Caco-2 (cell line): ENCODE measurements around the gene CCDC169. TPM values are rescaled to one million over a fixed set of nuclear protein-coding genes. Genes with fewer than 3 reads are reported as not detected.

ENCODE experiments used
- BruUV-seq: library from RNA; stranded (reverse); fragments of 400-500 nt; replicated peaks from 2 replicates; lab custom pipeline; 2021; lab: Mats Ljungman, UMichigan
- CTCF ChIA-PET: fragments of 300-600 bp; sonication (Branson Sonifier 250); formaldehyde crosslinking; loops from one replicate; lab custom pipeline; 2022; ENCODE audit warnings: antibody characterized with exemption; lab: Charles Lee
- POLR2A ChIA-PET: fragments of 300-600 bp; sonication (Branson Sonifier 250); formaldehyde crosslinking; loops from one replicate; lab custom pipeline; 2022; ENCODE audit warnings: antibody characterized with exemption; lab: Charles Lee
- DNase-seq, 2 experiments: peaks; one replicate each; pipeline versions ENCODE4 v3.0.0 to v3.0.0-alpha.2; 2020 to 2022
- H3K27me3 ChIP-seq: replicated peaks from 2 replicates; pipeline ENCODE4 v1.6.0; 2011; ENCODE audit warnings: low read length; ENCODE audit not compliant: control insufficient read depth, insufficient read depth
- H3K36me3 ChIP-seq: 2 replicates; pipeline ENCODE4 v1.5.1; 2011; ENCODE audit warnings: low read length; ENCODE audit not compliant: control insufficient read depth, insufficient read depth
- H3K4me1 ChIP-seq: fragments of 250-450 bp; sonication (Bioruptor Pico); 2 replicates; pipeline ENCODE4 v1.5.1; 2020; ENCODE audit warnings: mild to moderate bottlenecking
- H3K4me3 ChIP-seq: 2 replicates; pipeline ENCODE4 v1.5.1; 2011; ENCODE audit warnings: low read depth, mild to moderate bottlenecking, control low read depth, low read length
- H3K9me3 ChIP-seq: fragments of 250-450 bp; sonication (Bioruptor Pico); 2 replicates; pipeline ENCODE4 v1.5.1; 2020; ENCODE audit warnings: mild to moderate bottlenecking, moderate library complexity
- H3K27ac Mint-ChIP-seq: one replicate; pipeline ENCODE4 v1.8.0; 2022; ENCODE audit warnings: mixed read lengths; ENCODE audit not compliant: unreplicated experiment
- H3K27me3 Mint-ChIP-seq: one replicate; pipeline ENCODE4 v1.8.0; 2022; ENCODE audit warnings: mixed read lengths; ENCODE audit not compliant: insufficient read depth, unreplicated experiment
- H3K36me3 Mint-ChIP-seq: one replicate; pipeline ENCODE4 v1.8.0; 2022; ENCODE audit warnings: mild to moderate bottlenecking, mixed read lengths; ENCODE audit not compliant: insufficient read depth, unreplicated experiment
- H3K4me1 Mint-ChIP-seq: one replicate; pipeline ENCODE4 v1.8.0; 2022; ENCODE audit warnings: low read depth, mixed read lengths; ENCODE audit not compliant: unreplicated experiment
- H3K4me3 Mint-ChIP-seq: one replicate; pipeline ENCODE4 v1.8.0; 2022; ENCODE audit warnings: mild to moderate bottlenecking, moderate library complexity, mixed read lengths; ENCODE audit not compliant: unreplicated experiment
- H3K9me3 Mint-ChIP-seq: one replicate; pipeline ENCODE4 v1.8.0; 2022; ENCODE audit warnings: mixed read lengths; ENCODE audit not compliant: unreplicated experiment
- CTCF ChIP-seq, 2 experiments: fragments of 200-600 bp in 1 of 2; IDR thresholded peaks; 1 replicate in 1 of 2; 2 replicates in 1 of 2; pipeline versions ENCODE4 v1.5.1 to v1.8.0; 2011 to 2022; ENCODE audit warnings: antibody characterized with exemption in 1 of 2, control low read depth in 1 of 2, inconsistent platforms in 1 of 2, low read depth in 1 of 2, low read length in 1 of 2, mild to moderate bottlenecking in 1 of 2, moderate library complexity in 1 of 2; ENCODE audit not compliant: insufficient read depth in 1 of 2, severe bottlenecking in 1 of 2, unreplicated experiment in 1 of 2
- intact Hi-C: fragments of 100-400 bp; cut with micrococcal nuclease; formaldehyde crosslinking; loops from one replicate; pipeline ENCODE4 v1.10.0; 2022; ENCODE audit not compliant: unreplicated experiment
- total RNA-seq: library from RNA; stranded (reverse); gene quantifications from 2 replicates; pipeline ENCODE4 v1.2.3, GENCODE V29; 2022

Gene CCDC169
- total RNA-seq, 1 experiment from 2014 or later = not detected

GRCh38 chr13:36251526-36251925 lies 46.1 kb downstream of the CCDC169 start:
- H3K27me3 Mint-ChIP-seq = peaks cover 9% of the 10 kb centered on the region
- H3K36me3 Mint-ChIP-seq = no peaks in the 10 kb centered on the region
- Histone ChIP-seq H3K4me1 (no peaks in the 10 kb centered on the region), H3K9me3 (no peaks in the 10 kb centered on the region), H3K4me3 (no peak overlapping the region), H3K27me3 (no peaks in the 10 kb centered on the region), H3K36me3 (no peaks in the 10 kb centered on the region)
- TF ChIP-seq CTCF (IDR thresholded peaks at IDR 0.05; ENCODE audit: insufficient read depth in 1 of 2, low read depth in 1 of 2, low read length in 1 of 2, severe bottlenecking in 1 of 2, unreplicated experiment in 1 of 2) = no peak
- H3K4me3 Mint-ChIP-seq = no peak overlapping the region
- no peaks in the 10 kb centered on the region for H3K9me3 Mint-ChIP-seq
- intact Hi-C loops = no loop called here
- POLR2A ChIA-PET = no interaction called here
- no TSS peak for BruUV-seq
- H3K4me1 Mint-ChIP-seq = no peaks in the 10 kb centered on the region
- DNase-seq = no peak
- CTCF ChIA-PET = no interaction called here
- no peak overlapping the region for H3K27ac Mint-ChIP-seq

DNA sequence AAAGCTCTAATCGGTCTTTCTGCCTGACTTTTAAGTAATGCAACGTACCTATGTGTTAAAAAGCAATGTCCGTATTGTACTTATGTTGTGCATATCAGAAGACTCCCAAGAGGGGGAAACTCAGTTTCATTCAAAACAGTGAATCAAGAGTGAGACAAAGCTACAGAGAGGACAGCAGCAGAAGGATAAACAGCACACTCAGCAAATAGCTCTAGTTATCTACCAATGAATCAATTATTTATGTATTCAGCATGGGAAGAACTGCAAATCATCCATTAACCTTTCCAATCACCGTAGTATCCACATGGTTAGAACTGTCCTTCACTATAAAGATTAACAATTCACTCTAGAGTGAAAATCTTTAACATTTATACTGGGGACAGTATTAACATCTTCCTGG lies 46.6 kb downstream of the CCDC169 start:
- no peaks in the 10 kb centered on the region for H3K9me3 Mint-ChIP-seq
- TF ChIP-seq CTCF (IDR thresholded peaks at IDR 0.05; ENCODE audit: insufficient read depth in 1 of 2, low read depth in 1 of 2, low read length in 1 of 2, severe bottlenecking in 1 of 2, unreplicated experiment in 1 of 2) = no peak
- H3K4me3 Mint-ChIP-seq = no peak overlapping the region
- peaks cover 9% of the 10 kb centered on the region for H3K27me3 Mint-ChIP-seq
- H3K9me3 ChIP-seq = no peaks in the 10 kb centered on the region
- POLR2A ChIA-PET = no interaction called here
- no peak for DNase-seq
- no TSS peak for BruUV-seq
- CTCF ChIA-PET = no interaction called here
- intact Hi-C loops = no loop called here
- H3K4me1 Mint-ChIP-seq = no peaks in the 10 kb centered on the region
- H3K36me3 ChIP-seq = no peaks in the 10 kb centered on the region
- H3K27me3 ChIP-seq = no peaks in the 10 kb centered on the region
- no peaks in the 10 kb centered on the region for H3K36me3 Mint-ChIP-seq
- H3K4me1 ChIP-seq = no peaks in the 10 kb centered on the region
- no peak overlapping the region for H3K27ac Mint-ChIP-seq
- no peak overlapping the region for H3K4me3 ChIP-seq

DNA sequence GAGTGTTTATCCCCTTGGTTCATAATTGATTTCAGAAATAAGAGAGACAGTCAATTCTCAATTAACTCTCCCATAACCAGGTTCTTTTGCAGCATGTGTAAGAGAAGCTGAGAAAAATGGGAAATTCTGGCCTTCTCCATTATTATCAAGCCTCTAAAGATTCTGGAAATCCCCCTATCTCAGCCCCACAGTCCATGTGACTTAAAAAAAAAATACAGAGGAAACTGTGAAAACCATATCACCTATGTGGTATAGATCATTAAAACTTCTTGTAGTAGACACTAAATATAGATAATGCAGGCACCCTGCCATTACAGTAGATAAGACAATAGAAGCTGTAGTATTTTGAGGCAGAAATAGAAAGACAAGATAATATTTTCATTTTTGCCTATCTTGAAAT lies 48.9 kb downstream of the CCDC169 start:
- BruUV-seq = no TSS peak
- no peaks in the 10 kb centered on the region for H3K36me3 ChIP-seq
- Mint-ChIP-seq H3K36me3 (no peaks in the 10 kb centered on the region), H3K9me3 (no peaks in the 10 kb centered on the region), H3K4me1 (no peaks in the 10 kb centered on the region), H3K4me3 (no peak overlapping the region), H3K27me3 (peaks cover 9% of the 10 kb centered on the region), H3K27ac (no peak overlapping the region)
- TF ChIP-seq CTCF (IDR thresholded peaks at IDR 0.05; ENCODE audit: insufficient read depth in 1 of 2, low read depth in 1 of 2, low read length in 1 of 2, severe bottlenecking in 1 of 2, unreplicated experiment in 1 of 2) = no peak
- no peaks in the 10 kb centered on the region for H3K27me3 ChIP-seq
- H3K9me3 ChIP-seq = no peaks in the 10 kb centered on the region
- POLR2A ChIA-PET = no interaction called here
- no peak for DNase-seq
- H3K4me3 ChIP-seq = no peak overlapping the region
- CTCF ChIA-PET = no interaction called here
- intact Hi-C loops = no loop called here
- H3K4me1 ChIP-seq = no peaks in the 10 kb centered on the region
